ENCODE measurements around the gene ABHD4. TPM values are rescaled to one million over a fixed set of nuclear protein-coding genes. Genes with fewer than 3 reads are reported as not detected.

Gene ABHD4
- total and polyA plus RNA-seq, 2 of the 4 experiments (the other 2 are of a cell fraction) = 5.0 to 22.0 TPM

DNA sequence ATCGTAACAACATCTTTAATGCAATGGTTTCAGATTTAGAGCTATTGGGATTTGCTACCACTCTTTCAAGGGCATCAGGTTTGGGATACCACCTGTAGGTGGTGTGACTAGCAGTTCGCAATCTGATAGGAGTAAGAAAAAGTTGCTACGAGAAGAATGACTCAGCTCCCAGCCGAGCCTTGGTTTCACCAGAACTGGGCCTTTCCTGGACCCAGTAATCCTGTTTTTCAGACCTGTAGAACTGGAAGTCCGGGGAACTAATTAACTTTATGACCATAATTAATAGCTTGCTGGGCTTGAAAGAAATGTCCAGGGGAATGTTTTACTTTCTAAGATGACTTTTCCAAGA is 770 bp downstream of the ABHD4 start:
- WGBS, 2 experiments (ENCODE audit: extremely low coverage in 2 of 2, insufficient read length in 1 of 2) = no CpG with 5 or more reads among the region's 5 CpGs
- peak overlapping the region; percentile 88 for H3K27ac ChIP-seq (ENCODE audit: insufficient read depth, low read length)
- peaks cover 13 to 31% of the 10 kb centered on the region in 2 experiments for H3K79me1 ChIP-seq (ENCODE audit: low read depth in 1 of 2, low read length in 2 of 2)
- peaks cover 7% of the 10 kb centered on the region for H3K4me1 ChIP-seq (ENCODE audit: control insufficient read depth, insufficient read depth, low read length)
- intact Hi-C loops (cut with micrococcal nuclease) (no loop called here), dilution Hi-C loops (cut with HindIII; ENCODE audit: low sequenced_read_pairs, unreplicated experiment) (no loop called here), in situ Hi-C loops (cut with MboI; ENCODE audit: low sequenced_read_pairs) (no loop called here)
- peak overlapping the region; percentile 72 for H2BK120ac ChIP-seq (ENCODE audit: low read depth, low read length)
- H2AK9ac ChIP-seq (replicated peaks; ENCODE audit: low read depth, low read length, poor library complexity) = peak overlapping the region; percentile 75
- no peaks in the 10 kb centered on the region; the same call in 1 of the 2 replicates for H4K20me1 ChIP-seq (ENCODE audit: insufficient read depth, low read length)
- TF ChIP-seq CHD1 (IDR thresholded peaks at IDR 0.05; ENCODE audit: low read depth, low read length) (no peak), NFE2L2 (IDR thresholded peaks at IDR 0.05; ENCODE audit: low read depth, low read length) (peak; percentile 77), FOS (IDR thresholded peaks at IDR 0.05; ENCODE audit: low read depth, low read length) (peak; percentile 54; the same call in 1 of the 2 replicates)
- TF ChIP-seq, protein P1, sequence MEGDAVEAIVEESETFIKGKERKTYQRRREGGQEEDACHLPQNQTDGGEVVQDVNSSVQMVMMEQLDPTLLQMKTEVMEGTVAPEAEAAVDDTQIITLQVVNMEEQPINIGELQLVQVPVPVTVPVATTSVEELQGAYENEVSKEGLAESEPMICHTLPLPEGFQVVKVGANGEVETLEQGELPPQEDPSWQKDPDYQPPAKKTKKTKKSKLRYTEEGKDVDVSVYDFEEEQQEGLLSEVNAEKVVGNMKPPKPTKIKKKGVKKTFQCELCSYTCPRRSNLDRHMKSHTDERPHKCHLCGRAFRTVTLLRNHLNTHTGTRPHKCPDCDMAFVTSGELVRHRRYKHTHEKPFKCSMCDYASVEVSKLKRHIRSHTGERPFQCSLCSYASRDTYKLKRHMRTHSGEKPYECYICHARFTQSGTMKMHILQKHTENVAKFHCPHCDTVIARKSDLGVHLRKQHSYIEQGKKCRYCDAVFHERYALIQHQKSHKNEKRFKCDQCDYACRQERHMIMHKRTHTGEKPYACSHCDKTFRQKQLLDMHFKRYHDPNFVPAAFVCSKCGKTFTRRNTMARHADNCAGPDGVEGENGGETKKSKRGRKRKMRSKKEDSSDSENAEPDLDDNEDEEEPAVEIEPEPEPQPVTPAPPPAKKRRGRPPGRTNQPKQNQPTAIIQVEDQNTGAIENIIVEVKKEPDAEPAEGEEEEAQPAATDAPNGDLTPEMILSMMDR (conservative IDR thresholded peaks at IDR 0.05; ENCODE audit: low read depth, low read length) = peak; percentile 33; the same call in 1 of the 2 replicates
- peak overlapping the region; percentile 96 for H2AFZ ChIP-seq (replicated peaks; ENCODE audit: low read length, poor library complexity)
- H3K4ac ChIP-seq (ENCODE audit: low read depth, low read length) = peak overlapping the region; percentile 86
- no peaks in the 10 kb centered on the region for H3K9me3 ChIP-seq (ENCODE audit: control insufficient read depth, insufficient read depth, low read length)
- peak overlapping the region; percentile 90 for H3K4me2 ChIP-seq (ENCODE audit: low read depth, low read length)
- H3K14ac ChIP-seq (replicated peaks; ENCODE audit: low read depth, low read length) = peak overlapping the region; percentile 86
- peak; percentile 64 for ATAC-seq (ENCODE audit: low read depth)
- peaks cover 24% of the 10 kb centered on the region for H3K36me3 ChIP-seq (ENCODE audit: control insufficient read depth, insufficient read depth, low read length)
- H2BK20ac ChIP-seq (ENCODE audit: low read depth, low read length) = 0 out of 2 replicates have a peak overlapping the region, but pooled peaks have one; percentile 28
- peak overlapping the region; percentile 92 for H3K4me3 ChIP-seq (ENCODE audit: insufficient read depth, low read depth, low read length)
- peak overlapping the region; percentile 85 for H3K23ac ChIP-seq (ENCODE audit: low read depth, low read length)
- no TSS peak for BruUV-seq (replicated peaks)
- peak overlapping the region; percentile 92 for H3K9ac ChIP-seq (ENCODE audit: low read depth, low read length)
- H2AK5ac ChIP-seq (ENCODE audit: low read depth, low read length) = peak overlapping the region; percentile 31; the same call in 1 of the 2 replicates
- peak; percentile 71 for DNase-seq
- H4K91ac ChIP-seq (ENCODE audit: insufficient read depth, low read depth, low read length) = peak overlapping the region; percentile 57
- peak overlapping the region; percentile 61 to 80; a peak in 2 of 4 replicates for H4K8ac ChIP-seq (ENCODE audit: low read depth in 2 of 2, low read length in 2 of 2)
- H3K56ac ChIP-seq (ENCODE audit: extremely low read depth, insufficient read depth, low read length) = peak overlapping the region; percentile 66; the same call in 1 of the 2 replicates
- peak overlapping the region; percentile 84; the same call in 1 of the 2 replicates for H3K18ac ChIP-seq (ENCODE audit: low read depth, low read length)
- H2BK15ac ChIP-seq (ENCODE audit: low read depth, low read length) = peak overlapping the region; percentile 67; the same call in 1 of the 3 replicates
- CTCF ChIA-PET = interaction anchor here (1.2 to 2.2 kb wide), 3 partner anchors 9 to 54 kb away, joined by 6 to 14 read pairs (median 7); partner anchors contain the start of gene DAD1
- peaks cover 19% of the 10 kb centered on the region for H3K9me1 ChIP-seq (ENCODE audit: insufficient read depth, low read length)
- peak overlapping the region; percentile 84 for H2BK5ac ChIP-seq (ENCODE audit: low read depth, low read length, poor library complexity, severe bottlenecking)
- H4K5ac ChIP-seq (ENCODE audit: low read depth, low read length) = no peak overlapping the region
- H3K27me3 ChIP-seq (ENCODE audit: control insufficient read depth, insufficient read depth, low read length) = no peaks in the 10 kb centered on the region
- POLR2A ChIA-PET (ENCODE audit: unreplicated experiment) = interaction anchor here (0.6 to 1.2 kb wide), 3 partner anchors 10 to 189 kb away, joined by 3 to 6 read pairs (median 5); partner anchors contain the start of gene DAD1
